Measurements from ENCODE around the gene ILKAP. TPM values are rescaled to one million over a fixed set of nuclear protein-coding genes. Genes with fewer than 3 reads are reported as not detected.

The ILKAP gene
- total RNA-seq, 4 donors from 2014 or later, result 27.2 to 48.0 (median 37.2) TPM

GRCh38 chr2:238141541-238142318, 61.8 kb downstream of the ILKAP start:
- no peak for TF ChIP-seq CTCF (IDR thresholded peaks at IDR 0.05; ENCODE audit: low read depth)

GRCh38 chr2:238140721-238141540, 62.6 kb downstream of the ILKAP start:
- TF ChIP-seq CTCF (IDR thresholded peaks at IDR 0.05; ENCODE audit: low read depth), result no peak

- TF ChIP-seq CTCF (IDR thresholded peaks at IDR 0.05; ENCODE audit: low read depth), result no peak
Observed at GRCh38 chr2:238140040-238140439, 63.5 kb downstream of the ILKAP start.

GRCh38 chr2:238139196-238140039, 64.1 kb downstream of the ILKAP start:
- no peak for TF ChIP-seq CTCF (IDR thresholded peaks at IDR 0.05; ENCODE audit: low read depth)

GRCh38 chr2:238138331-238139195, 64.9 kb downstream of the ILKAP start, which contains the start of gene KLHL30:
Gene KLHL30 (plus strand): TSS chr2:238138668. CDS start chr2:238140755, 2,087 bp downstream.
- no peak for TF ChIP-seq CTCF (IDR thresholded peaks at IDR 0.05; ENCODE audit: low read depth)

GRCh38 chr2:238137885-238138284, 65.6 kb downstream of the ILKAP start:
- TF ChIP-seq CTCF (IDR thresholded peaks at IDR 0.05; ENCODE audit: low read depth), result no peak
